HG03095 (cell line): ENCODE data around the gene EVX1.

Source experiments
- ATAC-seq: cut with Tn5 transposase; IDR thresholded peaks from one replicate; pipeline ENCODE4 v1.9.1; 2021; ENCODE audit warnings: moderate library complexity; ENCODE audit not compliant: unreplicated experiment

EVX1 gene

GRCh38 chr7:27248427-27248806 lies 5.8 kb downstream of the EVX1 start:
- no peak for ATAC-seq

GRCh38 chr7:27248911-27249723 lies 6.5 kb downstream of the EVX1 start:
- no peak for ATAC-seq

- no peak for ATAC-seq
Observed at GRCh38 chr7:27249724-27250556, 7.3 kb downstream of the EVX1 start.

- ATAC-seq = no peak
Observed at GRCh38 chr7:27250557-27251070, 8.0 kb downstream of the EVX1 start.

- no peak for ATAC-seq
Observed at GRCh38 chr7:27251136-27251651, 8.6 kb downstream of the EVX1 start.

DNA sequence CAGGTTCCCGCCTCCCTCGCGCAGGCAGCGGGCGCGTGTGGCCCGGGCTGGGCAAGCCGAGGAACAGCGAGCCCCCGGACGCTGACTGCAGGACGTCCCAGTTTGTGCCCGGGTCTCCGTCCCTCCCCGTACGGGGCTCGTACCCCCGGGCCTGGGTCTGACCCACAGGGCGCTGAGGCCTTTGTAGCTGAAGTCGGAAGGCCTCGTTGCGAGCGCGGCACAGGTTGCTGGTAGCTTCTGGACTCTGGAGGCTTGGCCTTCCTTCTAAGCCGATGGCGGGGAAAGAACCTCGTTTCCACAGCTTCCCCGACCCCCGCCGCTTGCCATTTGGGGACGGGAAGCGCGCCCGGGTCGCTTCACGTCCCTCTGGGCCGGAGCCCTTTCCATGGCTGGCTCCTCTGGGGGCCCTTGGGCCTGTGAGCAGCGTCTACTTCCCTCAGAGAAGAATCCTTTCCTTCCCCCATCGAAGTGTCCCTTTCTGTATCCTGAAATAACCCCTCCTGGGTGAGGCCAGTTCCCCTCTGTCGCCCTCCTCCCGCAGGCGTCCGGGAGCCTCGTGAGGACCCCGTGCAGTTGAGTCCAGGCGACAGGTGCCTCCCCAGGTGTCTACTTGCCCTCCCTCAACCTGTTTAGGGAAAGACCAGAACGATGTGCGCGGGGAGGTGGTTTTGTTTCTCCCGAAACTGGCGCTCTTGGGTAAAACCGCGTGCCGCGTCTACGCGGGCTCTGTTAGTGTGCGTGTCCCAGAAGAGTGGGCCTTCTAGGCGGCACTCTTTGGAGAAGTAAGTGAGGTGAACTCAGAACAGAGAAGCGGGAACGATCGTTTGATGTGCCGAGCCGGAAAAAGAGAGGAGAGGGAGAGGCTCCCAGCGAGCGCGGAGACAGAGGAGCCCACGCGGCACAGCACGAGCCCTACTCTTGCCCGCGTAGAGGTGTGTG lies 9.3 kb downstream of the EVX1 start:
- ATAC-seq = no peak

DNA sequence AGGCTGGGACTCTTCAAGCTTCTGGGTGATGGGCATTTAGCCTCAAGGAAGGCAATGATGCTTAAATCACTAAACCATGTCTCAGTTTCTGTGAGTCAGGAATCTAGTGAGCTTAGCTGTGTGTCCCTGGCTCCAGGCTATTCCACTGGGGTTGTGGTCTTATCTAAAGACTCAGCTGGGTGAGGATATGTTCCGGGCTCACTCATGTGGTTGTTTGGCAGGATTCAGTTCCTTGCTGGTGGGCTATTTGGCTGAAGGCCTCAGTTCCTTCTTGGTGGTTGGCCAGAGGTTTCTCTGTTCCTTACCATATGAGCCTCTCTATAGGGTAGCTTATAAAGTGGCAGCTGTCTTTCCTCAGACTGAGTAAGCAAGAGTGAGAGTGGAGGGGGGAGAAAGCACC lies 12.0 kb downstream of the EVX1 start:
- no peak for ATAC-seq

DNA sequence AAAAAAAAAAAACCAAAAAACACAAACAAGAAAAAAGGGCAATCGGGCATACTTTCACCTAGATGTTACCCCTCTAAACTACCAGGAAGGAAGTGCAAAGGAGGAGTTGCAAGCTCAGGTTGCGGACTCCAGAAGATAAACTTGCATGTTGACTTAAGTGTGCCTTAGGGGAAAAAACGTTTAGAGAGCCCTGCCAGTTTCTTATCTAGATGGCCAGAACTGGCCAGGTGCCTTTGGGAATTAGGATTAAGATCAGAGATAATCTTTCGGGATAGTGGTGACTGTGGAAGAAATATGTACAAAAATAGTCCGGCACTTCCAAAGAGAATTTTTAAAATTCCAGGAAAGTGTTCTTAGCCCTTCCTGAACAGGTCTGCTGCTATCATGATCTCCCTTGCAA lies 17.6 kb downstream of the EVX1 start:
- no peak for ATAC-seq

GRCh38 chr7:27262121-27262520 lies 19.5 kb downstream of the EVX1 start:
- ATAC-seq = no peak

- no peak for ATAC-seq
Observed at GRCh38 chr7:27263781-27264180, 21.2 kb downstream of the EVX1 start.

- ATAC-seq = no peak
Observed at GRCh38 chr7:27269455-27269854, 26.9 kb downstream of the EVX1 start.

GRCh38 chr7:27271384-27271783 lies 28.8 kb downstream of the EVX1 start:
- ATAC-seq = no peak

DNA sequence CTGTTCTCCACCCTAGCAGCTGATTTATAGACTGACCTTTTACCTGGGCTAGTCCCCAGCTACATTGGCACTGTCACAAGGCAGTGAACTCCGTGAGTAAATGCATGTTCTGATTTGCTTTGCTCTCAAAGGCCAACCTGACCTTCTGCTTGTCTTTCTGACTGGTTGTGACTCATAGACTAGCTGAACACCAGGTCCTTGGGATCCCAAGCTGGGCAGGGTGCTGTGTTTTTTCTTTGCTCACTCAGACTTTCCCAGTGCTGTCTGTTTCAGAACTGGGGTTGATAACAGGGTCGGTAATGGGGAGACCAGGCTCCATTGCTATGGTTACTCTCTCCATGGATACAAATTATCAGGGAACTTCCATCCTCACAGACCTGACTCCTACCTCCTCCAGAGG lies 35.0 kb downstream of the EVX1 start:
- ATAC-seq = no peak

GRCh38 chr7:27283558-27283957 lies 41.0 kb downstream of the EVX1 start:
- ATAC-seq = no peak

- no peak for ATAC-seq
Observed at GRCh38 chr7:27295236-27295635, 52.6 kb downstream of the EVX1 start.

DNA sequence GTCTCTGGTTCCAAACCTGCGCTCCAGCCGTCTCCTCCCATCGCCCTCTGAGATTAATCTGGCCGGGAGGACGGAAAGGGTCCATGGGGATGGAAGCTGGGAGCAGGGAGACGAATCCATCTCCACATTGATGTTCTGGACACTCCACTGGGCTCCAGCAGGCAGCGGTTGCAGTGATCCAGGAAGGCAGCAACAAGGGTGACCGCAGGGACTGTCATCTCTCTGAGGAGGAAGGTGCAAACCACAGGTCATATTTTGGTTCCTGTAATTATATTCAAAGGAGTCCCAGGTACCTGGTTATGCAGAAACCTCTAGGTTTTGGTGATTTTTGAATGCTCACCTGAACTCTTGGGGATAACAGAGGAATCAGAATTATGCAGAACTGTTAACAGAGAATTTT lies 54.8 kb downstream of the EVX1 start:
- ATAC-seq = no peak
